ENCODE data around the gene PRKCH. TPM values are rescaled to one million over a fixed set of nuclear protein-coding genes. Genes with fewer than 3 reads are reported as not detected.

The PRKCH gene
- total RNA-seq, 1 donor: 3.3 TPM

- no peak for DNase-seq (ENCODE audit: insufficient read length, low spot score, missing footprints)
- H3K27ac ChIP-seq (ENCODE audit: low read depth, low read length): no peak overlapping the region
- no peak overlapping the region for H3K4me2 ChIP-seq (ENCODE audit: insufficient read depth, low read length)
- no peak for TF ChIP-seq CTCF (IDR thresholded peaks at IDR 0.05; ENCODE audit: extremely low read depth, low read depth, low read length)
- no peak overlapping the region for H3K4me3 ChIP-seq (ENCODE audit: insufficient read depth, low read length)
- H3K27me3 ChIP-seq (ENCODE audit: insufficient read depth, low read length): peaks cover 10% of the 10 kb centered on the region
- H3K79me2 ChIP-seq (ENCODE audit: insufficient read depth, low read length): no peaks in the 10 kb centered on the region
- peaks cover 12% of the 10 kb centered on the region for H3K4me1 ChIP-seq (ENCODE audit: insufficient read depth, low read length)
- H3K36me3 ChIP-seq (ENCODE audit: insufficient read depth, low read length): no peaks in the 10 kb centered on the region
- H4K20me1 ChIP-seq (ENCODE audit: insufficient read depth, low read length): no peaks in the 10 kb centered on the region
- H3K9me3 ChIP-seq (ENCODE audit: low read depth, low read length): no peaks in the 10 kb centered on the region
- H2AFZ ChIP-seq (ENCODE audit: low read length): no peak overlapping the region
Observed at GRCh38 chr14:61392297-61392696, 70.9 kb downstream of the PRKCH start.

- no peaks in the 10 kb centered on the region for H3K79me2 ChIP-seq (ENCODE audit: insufficient read depth, low read length)
- no peak for DNase-seq (ENCODE audit: insufficient read length, low spot score, missing footprints)
- no peaks in the 10 kb centered on the region for H3K36me3 ChIP-seq (ENCODE audit: insufficient read depth, low read length)
Observed at GRCh38 chr14:61394542-61394941, 73.2 kb downstream of the PRKCH start.

DNA sequence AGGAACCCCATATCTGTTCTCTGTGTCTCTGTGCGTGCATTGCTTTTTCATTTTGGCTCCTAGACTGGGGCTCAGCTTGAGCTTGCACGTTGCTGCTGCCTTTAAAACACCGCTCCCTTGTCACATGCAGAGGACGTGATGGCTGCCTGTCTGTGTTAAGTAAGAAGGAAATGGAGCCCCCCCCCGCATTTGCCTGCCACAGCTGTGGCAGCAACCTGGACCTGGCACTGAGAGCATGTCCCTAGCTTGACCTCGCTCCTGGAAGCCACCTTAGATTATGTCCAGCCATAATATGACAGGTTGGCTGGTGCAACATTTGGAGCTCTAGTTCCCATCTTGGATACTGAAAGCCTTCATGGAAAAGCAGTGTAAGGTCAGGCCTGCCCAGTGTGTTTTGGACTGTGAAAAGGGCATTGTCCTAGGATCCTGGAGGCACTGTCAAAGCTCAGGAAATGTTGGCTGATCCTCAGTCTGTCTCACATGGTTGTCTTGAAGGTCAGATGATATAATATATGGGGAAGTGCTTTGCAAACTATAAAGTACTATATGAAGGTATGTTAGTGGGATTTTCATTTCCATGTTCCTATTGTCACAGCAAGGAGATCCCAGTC lies 73.8 kb downstream of the PRKCH start:
- no peaks in the 10 kb centered on the region for H3K36me3 ChIP-seq (ENCODE audit: insufficient read depth, low read length)
- no peak overlapping the region for H3K27ac ChIP-seq (ENCODE audit: low read depth, low read length)
- peaks cover 31% of the 10 kb centered on the region for H3K27me3 ChIP-seq (ENCODE audit: insufficient read depth, low read length)
- H3K4me1 ChIP-seq (ENCODE audit: insufficient read depth, low read length): no peaks in the 10 kb centered on the region
- DNase-seq (ENCODE audit: insufficient read length, low spot score, missing footprints): no peak
- H3K4me2 ChIP-seq (ENCODE audit: insufficient read depth, low read length): no peak overlapping the region
- TF ChIP-seq CTCF (IDR thresholded peaks at IDR 0.05; ENCODE audit: extremely low read depth, low read depth, low read length): no peak
- H3K4me3 ChIP-seq (ENCODE audit: insufficient read depth, low read length): no peak overlapping the region
- H3K79me2 ChIP-seq (ENCODE audit: insufficient read depth, low read length): no peaks in the 10 kb centered on the region
- H2AFZ ChIP-seq (ENCODE audit: low read length): no peak overlapping the region
- no peaks in the 10 kb centered on the region for H3K9me3 ChIP-seq (ENCODE audit: low read depth, low read length)
- no peaks in the 10 kb centered on the region for H4K20me1 ChIP-seq (ENCODE audit: insufficient read depth, low read length)

More at GRCh38 chr14:61394542-61394941, 73.2 kb downstream of the PRKCH start:
- Histone ChIP-seq H3K4me1 (ENCODE audit: insufficient read depth, low read length) (no peaks in the 10 kb centered on the region), H3K27ac (ENCODE audit: low read depth, low read length) (no peak overlapping the region), H4K20me1 (ENCODE audit: insufficient read depth, low read length) (no peaks in the 10 kb centered on the region), H3K4me2 (ENCODE audit: insufficient read depth, low read length) (no peak overlapping the region), H2AFZ (ENCODE audit: low read length) (no peak overlapping the region), H3K27me3 (ENCODE audit: insufficient read depth, low read length) (peaks cover 25% of the 10 kb centered on the region), H3K9me3 (ENCODE audit: low read depth, low read length) (no peaks in the 10 kb centered on the region), H3K4me3 (ENCODE audit: insufficient read depth, low read length) (no peak overlapping the region)
- no peak for TF ChIP-seq CTCF (IDR thresholded peaks at IDR 0.05; ENCODE audit: extremely low read depth, low read depth, low read length)

DNA sequence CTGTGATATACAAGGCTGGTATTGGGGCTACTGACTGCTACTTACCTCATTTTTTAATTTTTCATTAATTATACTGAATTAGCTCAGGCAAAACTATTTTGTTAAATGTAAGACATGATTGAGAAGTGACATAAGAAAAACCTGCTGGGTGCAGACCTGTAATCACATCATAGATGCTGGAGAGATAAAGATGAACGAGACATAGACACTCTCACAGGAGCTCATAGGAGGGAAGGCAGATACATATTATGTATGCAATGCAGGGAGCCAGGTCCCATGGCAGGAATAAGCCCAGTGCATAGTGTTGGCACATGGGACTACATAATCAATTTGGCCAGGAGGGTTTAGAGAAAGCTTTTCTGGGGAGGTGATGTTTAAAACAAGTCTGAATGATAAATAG lies 74.9 kb downstream of the PRKCH start:
- H3K9me3 ChIP-seq (ENCODE audit: low read depth, low read length): no peaks in the 10 kb centered on the region
- no peaks in the 10 kb centered on the region for H3K36me3 ChIP-seq (ENCODE audit: insufficient read depth, low read length)
- no peaks in the 10 kb centered on the region for H4K20me1 ChIP-seq (ENCODE audit: insufficient read depth, low read length)
- H3K79me2 ChIP-seq (ENCODE audit: insufficient read depth, low read length): no peaks in the 10 kb centered on the region
- no peak overlapping the region for H3K27ac ChIP-seq (ENCODE audit: low read depth, low read length)
- no peak overlapping the region for H2AFZ ChIP-seq (ENCODE audit: low read length)
- TF ChIP-seq CTCF (IDR thresholded peaks at IDR 0.05; ENCODE audit: extremely low read depth, low read depth, low read length): no peak
- H3K4me2 ChIP-seq (ENCODE audit: insufficient read depth, low read length): no peak overlapping the region
- no peaks in the 10 kb centered on the region for H3K4me1 ChIP-seq (ENCODE audit: insufficient read depth, low read length)
- H3K27me3 ChIP-seq (ENCODE audit: insufficient read depth, low read length): peaks cover 39% of the 10 kb centered on the region
- H3K4me3 ChIP-seq (ENCODE audit: insufficient read depth, low read length): no peak overlapping the region
- no peak for DNase-seq (ENCODE audit: insufficient read length, low spot score, missing footprints)
